Stimulated activated CD4-positive, alpha-beta T cell treated with anti-CD3 and anti-CD28 coated beads, Interleukin-4, amount 100 ng/mL, for 24 hours (primary cell): ENCODE results near the gene IKZF5.

ENCODE experiments used
- DNase-seq: peaks from one replicate; pipeline ENCODE4 v3.0.0-alpha.2; 2020

The IKZF5 gene

DNA sequence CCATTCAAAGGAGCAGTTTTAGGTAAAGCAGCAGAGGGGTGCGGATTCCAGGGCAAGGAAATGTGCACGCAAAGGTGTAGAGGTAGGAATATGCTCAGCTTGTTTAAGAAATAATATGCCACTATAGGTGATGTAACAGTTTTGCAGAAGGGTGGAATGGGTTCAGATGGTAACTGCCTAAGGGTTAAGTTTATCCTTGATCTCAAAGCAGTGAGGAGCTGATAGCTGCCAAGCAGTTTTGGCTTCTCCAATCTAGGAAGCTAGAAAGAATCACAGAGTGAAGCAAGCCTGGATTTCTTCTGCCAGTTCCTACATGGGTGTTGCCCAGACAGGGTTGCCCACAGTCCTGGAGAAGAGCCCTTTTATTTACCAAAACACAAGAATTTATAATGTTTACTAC is 6.2 kb upstream of the IKZF5 start:
- DNase-seq = no peak

DNA sequence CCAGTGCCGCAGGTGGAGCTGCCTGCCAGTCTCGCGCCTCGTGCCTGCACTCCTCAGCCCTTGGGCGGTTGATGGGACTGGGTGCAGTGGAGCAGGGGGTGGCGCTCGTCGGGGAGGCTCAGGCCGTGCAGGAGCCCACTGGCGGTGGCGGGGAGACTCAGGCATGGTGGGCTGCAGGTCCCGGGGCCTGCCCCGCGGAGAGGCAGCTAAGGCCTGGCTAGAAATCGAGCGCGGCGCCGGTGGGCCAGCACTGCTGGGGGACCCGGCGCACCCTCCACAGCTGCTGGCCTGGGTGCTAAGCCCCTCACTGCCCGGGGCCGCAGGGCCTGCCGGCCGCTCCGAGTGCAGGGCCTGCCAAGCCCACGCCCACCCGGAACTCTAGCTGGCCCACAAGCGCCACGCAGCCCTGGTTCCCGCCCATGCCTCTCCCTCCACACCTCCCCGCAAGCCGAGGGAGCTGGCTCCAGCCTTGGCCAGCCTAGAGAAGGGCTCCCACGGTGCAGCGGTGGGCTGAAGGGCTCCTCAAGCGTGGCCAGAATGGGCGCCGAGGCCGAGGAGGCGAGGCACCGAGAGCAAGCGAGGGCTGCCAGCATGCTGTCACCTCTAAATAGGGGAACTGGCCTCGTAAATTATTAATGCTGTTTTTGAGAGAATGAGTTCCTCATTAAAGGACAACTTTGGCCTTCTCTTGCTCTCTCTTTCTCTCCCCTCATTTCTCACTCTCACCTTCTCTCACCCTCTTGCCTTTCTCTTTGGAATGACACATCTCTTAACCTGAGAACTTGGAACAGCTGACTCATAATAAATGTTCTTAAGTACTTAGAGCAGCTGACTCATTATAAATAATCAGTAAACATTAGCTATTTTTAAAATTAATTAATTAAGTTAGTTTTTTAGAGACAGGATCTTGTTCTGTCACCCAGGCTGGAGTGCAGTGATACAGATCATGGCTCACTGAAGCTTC is 5.1 kb upstream of the IKZF5 start:
- DNase-seq = no peak

DNA sequence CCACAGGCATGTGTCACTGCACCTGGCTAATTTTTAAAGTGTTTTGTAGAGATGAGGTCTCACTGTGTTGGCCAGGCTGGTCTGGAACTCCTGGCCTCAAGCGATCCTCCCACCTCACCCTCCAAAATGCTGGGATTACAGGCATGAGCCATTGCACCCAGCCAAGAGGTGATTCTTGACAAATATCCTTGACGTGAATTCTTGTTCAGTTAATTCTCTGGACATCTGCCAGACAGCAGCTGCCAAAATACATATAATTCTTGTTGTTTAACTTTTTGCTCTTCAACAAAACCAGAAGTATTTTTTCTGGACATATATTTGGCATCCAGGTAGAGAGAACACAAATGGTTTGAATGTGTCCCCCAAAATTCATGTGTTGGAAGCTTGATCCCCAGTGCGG is 3.4 kb upstream of the IKZF5 start:
- DNase-seq = no peak

DNA sequence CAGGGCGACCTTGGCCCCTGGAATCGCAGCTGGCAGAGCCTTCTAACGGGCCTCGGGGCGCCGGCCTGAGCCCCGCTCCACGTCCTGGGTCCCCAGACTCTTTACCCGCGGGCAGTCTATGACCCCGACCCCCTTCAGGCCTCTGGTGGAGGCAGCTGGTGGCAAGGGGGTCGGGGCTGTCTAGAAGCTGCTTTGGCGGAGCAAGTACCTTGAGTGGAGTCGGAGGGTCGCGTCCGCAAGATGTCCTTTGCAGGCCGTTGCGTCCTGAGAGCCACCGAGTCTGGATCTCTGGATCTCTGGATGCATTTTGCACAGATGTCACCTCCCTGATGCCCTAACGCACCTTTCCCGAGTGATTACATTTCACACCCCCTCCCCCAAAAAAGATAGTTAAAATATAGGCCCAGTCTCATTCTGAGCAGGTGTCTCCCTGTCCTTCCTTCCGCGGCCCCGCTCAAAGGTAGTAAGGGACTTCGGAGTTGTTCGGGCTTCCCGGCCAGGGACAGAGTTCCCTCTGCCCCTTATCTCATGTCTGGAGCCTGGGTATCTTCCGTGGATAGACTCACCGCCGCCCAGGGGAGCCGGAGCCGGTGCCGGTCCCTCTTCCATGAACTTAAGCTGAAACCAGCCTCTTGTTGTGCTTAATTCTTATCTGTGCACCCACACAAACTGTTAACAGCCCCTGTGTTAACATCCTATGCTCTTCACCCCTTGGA is 668 bp upstream of the IKZF5 start:
- peak; percentile 20 for DNase-seq

DNA sequence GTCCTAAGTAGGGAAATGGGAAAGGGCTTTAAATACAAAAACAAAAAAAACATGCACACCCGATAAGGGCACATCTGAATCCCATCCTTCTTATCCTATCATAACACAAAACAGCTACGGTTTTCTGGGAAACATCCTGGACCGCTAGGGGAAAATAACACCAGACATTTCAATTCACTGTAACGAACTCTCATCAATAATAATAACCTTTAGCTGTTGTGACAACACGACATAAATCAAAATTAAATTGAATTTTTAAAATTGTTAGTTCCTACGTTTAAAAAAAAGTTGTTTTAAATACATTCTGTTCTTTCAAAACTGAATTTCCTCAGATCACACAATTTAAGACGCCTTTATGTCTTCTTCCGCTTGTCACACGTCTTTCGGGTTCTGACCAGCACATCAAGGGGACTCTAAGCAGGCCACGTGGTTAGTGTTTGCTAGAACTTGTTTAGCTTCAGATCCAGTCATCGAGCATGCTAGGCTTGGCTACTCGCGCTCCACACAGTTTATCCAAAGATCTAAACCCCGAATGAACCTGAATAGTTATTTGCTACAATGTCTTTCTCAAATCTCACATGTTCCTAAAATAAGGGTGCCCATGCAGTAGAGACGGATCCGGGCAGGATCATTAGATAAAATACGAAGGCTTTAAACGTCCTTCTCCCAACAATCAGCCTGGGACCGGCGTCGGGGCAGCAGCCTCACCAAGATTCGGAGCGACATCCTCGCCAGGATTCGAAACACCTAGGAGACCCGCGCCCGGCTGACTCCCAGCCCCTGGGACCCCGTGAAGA is 839 bp downstream of the IKZF5 start:
- DNase-seq = peak; percentile 59

DNA sequence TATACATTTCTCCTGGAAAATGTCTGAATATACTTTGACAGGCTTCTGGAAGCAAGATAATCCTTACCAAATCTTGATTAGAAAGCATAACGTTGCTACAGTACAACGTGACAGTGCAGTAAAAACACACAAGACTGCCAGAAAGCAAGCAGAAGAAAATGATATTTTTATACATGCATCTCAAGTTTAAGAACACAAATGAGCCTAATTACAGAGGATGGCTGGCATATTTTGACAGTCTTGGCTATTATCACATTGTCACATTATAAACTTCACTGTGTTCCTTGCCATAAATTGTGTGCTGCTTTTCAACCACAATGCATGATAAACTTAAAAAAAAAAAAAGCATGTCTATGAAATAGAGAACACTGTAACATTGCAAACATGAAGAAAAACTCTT is 4.3 kb downstream of the IKZF5 start:
- no peak for DNase-seq

DNA sequence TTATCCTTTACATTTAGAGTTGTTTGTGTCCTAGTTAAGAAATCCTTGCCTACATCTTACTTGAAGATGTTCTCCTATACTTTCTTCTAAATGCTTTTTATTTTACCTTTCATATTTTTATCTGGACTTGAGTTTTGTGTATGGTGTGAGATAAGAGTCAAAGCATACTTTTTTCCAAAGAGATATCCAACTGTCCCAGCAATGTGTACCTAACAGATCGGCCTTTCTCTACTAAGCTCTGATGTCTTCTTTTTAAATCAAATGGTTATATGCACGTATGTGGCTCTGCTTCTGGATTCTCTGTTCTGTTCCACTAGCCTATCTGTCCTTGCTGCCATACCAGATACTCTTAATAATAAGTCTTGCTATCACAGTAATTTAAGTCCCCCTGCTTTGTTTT is 7.2 kb downstream of the IKZF5 start:
- no peak for DNase-seq

DNA sequence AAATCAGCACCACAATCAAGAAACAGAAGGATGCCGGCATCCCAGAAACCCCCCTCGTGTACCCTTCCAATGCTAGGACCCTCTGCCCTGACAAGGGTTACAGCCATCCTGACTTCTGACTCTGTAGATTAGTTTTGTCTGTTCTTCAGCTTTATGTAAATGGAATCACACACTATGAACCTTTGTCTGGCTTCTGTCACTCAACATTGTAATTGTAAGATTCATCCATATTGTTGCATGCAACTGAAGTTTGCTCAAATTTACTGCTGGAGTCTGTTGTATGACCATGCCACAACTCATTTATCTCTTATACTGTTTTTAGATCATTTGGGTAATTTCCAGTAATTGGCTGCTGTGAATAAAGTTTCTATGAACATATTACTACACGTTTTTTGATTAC is 8.4 kb downstream of the IKZF5 start:
- no peak for DNase-seq

DNA sequence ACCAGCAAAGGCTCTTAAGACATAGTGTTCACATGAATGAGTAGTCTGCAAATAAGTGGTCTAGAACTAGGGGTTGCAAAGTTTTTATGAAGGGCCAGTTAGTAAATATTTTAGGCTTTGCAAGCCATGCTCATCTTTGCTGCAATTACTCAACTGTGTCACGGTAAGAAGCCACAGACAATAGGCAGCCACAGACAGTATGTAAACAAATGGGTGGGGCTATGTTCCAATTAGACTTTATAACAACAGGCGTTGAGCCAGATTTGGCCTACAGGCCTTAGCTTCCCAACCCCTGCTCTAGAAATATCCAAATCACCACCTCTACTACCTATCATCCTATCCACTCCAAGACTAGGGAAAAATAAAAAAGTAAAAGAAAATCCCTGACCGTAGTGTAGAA is 9.2 kb downstream of the IKZF5 start:
- no peak for DNase-seq

- no peak for DNase-seq
Observed at GRCh38 chr10:122998934-122999333, 9.7 kb downstream of the IKZF5 start.

- DNase-seq = no peak
Observed at GRCh38 chr10:122998360-122998917, 10.2 kb downstream of the IKZF5 start.

DNA sequence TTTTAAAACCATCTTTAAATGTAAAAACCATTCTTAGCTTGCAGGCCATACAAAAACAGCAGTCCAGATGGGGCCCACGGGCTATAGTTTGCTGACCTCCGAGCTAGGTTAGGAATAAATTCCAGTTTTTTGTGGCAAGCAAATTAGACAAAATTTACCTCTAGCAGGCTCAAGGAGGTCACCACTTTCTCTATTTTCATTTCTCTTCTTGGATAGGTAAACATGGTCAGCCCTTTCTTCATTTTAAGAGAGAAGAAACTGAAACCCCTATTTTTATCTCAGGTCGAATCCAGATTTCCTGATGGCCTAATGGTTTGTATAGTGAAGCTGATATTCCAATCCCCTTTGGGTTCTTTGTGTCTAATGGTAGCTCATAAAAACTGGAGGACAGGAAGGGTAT is 10.7 kb downstream of the IKZF5 start:
- DNase-seq = no peak

DNA sequence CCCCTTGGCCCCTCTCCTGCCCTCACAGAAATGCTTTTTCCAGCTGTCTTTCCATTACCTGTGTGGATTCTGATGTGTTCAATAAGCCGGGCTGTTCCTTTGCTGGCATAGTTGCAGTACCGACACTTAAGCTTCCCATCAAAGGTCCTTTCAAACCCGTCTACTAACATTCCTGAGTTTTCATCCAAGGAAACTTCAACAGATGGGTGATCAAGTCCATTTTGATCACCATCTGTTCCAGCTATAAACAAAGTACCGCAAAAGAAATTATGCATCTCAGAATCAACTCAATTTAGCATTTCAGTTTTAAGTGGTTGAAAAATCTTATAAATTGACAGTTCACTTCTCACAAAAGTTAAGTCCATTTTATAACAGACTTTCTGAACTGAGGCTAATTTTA is 12.7 kb downstream of the IKZF5 start:
- DNase-seq = no peak

GRCh38 chr10:122993797-122994336 is 14.7 kb downstream of the IKZF5 start:
- DNase-seq = no peak

GRCh38 chr10:122992031-122992585 is 16.5 kb downstream of the IKZF5 start:
- DNase-seq = no peak

DNA sequence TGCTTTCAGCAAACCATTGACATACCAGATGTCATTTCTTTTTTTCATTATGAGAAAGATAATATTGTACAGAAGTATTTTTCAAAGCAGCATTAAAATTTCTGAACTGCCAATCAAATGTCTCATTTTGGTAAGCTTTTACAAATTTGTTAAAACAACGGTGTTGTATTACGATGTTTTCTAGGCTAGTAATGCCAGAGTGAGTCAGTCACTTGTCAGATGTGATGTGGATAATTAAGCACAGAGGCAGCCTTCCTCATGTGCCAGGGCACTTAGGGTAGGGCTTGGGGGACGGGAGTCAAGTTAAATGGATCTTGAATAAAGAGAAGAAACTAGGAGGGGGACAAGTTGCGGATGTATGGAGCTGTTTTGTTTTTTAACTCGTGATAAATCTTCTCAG is 18.3 kb downstream of the IKZF5 start:
- no peak for DNase-seq

DNA sequence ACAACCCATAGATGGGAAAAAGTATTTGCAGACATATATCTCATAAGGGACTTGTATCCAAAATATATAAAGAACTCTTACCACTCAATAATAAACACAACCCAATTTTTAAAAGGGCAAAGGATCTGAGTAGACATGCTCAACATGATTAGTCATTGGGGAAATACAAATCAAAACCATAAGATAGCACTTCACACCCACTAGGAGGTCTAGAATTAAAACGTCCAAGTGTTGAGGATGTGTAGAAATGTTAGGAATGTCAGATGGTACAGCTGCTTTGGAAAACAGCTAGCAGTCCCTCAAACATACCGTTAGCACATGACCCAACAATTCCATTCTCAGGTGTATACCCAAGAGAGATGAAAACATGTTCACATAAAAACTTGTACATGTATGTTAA is 20.1 kb downstream of the IKZF5 start:
- DNase-seq = no peak

DNA sequence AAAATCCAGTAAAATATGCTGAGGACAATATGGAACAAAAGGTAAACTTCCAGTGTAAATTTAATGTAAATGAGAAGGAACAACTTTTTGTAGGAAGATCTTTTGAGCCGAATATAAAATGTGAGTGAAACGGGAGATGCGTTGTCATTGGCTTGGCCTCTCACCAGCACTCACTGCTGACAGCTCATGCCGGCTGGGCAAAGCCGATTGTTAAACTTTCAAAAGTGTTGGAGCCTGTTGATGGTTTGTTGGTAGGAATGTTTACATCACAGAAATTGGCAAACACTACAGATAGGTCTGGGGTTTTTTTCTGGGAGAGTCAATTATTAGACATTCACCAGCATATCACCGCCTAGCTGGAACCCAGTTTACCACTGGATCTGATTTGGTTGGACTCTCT is 22.3 kb downstream of the IKZF5 start:
- DNase-seq = no peak

DNA sequence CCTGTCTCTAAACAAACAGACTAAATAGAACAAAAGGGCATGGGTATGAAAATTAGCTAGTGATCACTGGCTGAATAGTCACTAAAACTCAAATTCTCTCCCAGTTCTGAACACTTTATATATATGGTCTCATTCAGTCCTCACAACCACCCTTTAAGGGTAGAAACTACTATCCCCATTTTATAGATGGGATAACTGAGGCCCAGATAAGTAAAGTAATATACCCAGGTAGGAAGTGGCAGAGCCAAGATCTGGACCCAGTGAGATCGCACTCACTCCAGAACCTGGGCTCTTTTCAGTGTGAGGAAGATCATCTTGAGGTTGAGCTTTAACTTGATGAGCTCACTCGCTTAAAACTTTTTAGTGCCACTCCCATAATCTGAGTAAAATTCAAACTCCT is 23.9 kb downstream of the IKZF5 start:
- DNase-seq = no peak

GRCh38 chr10:122983898-122984297 is 24.7 kb downstream of the IKZF5 start:
- no peak for DNase-seq

DNA sequence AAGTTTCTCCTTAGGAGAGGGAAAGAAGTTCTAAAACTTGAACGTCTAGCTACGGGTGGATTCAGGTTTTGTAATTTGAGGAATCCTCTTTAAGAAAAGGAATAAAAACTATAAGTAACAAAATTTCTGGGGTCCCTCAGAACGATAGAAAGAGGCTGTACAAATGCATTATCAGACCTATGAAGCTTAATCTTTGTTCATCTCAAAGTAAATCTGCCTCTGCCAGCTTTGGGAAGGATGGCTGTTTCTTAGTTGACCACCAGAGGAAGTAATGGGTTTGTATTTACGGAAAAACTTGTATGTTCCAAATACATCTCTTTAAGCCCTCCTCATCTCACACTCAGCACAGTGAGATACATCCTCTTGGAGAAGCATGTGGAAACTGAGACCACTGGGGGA is 27.5 kb downstream of the IKZF5 start:
- DNase-seq = peak; percentile 8
